GM18858 (cell line): ENCODE results near the gene CEP162.
"Not testable (repeated sequence)": the region's sequence is repeated elsewhere in the genome, so short reads cannot be mapped to it uniquely, and the experiment has no call there.

Experiments used
- ATAC-seq: cut with Tn5 transposase; IDR thresholded peaks from one replicate; pipeline ENCODE4 v1.9.1; 2021; ENCODE audit not compliant: unreplicated experiment

Gene CEP162

DNA sequence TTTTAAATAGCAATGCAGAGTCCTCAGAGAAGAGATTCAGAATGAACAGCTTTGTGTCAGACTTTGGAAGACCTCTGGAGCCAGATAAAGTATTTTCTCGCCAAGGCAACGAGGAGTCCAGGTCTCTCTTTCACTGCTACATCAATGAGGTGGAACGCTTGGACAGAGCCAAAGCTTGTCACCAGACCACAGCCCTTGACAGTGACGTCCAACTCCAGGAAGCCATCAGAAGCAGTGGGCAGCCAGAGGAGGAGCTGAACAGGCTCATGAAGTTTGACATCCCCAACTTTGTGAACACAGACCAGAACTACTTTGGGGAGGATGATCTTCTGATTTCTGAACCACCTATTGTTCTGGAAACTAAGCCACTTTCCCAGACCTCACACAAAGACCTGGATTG lies 138.4 kb downstream of the CEP162 start:
- ATAC-seq = no peak

DNA sequence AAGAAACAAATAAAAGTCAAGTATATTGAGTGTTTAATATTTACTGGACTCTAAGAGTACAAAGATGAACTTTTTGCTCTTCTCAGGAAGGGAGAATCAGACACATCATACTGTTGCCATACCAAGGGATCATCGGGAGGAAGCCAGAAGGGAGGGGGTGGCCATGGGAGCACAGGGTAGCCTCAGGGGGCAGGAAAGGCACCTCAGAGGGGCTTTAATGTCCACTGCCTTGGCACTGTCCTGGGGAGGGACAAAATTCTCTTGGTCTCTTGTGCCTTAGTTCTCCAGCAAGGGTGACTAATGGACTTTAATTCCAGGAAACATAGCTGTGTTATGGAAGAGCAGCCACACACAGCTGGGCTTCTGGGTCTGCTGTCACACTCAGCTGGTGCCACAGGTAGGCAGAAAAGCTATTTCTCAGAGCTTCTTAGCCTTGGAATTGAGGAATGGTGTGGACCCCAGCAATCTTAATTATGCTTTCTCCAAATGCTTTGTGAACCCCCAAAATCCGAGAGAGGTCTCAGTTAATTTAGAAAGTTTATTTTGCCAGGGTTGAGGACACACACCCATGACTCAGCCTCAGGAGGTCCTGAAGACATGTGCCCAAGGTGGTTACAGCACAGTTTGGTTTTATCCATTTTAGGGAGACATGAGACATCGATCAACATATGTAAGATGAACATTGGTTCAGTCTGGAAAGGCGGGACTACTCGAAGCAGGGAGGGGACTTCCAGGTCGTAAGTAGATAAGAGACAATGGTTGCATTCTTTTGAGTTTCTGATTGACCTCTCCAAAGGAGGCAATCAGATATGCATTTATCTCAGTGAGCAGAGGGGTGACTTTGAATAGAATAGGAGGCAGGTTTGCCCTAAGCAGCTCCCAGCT lies 140.7 kb downstream of the CEP162 start:
- no peak for ATAC-seq

DNA sequence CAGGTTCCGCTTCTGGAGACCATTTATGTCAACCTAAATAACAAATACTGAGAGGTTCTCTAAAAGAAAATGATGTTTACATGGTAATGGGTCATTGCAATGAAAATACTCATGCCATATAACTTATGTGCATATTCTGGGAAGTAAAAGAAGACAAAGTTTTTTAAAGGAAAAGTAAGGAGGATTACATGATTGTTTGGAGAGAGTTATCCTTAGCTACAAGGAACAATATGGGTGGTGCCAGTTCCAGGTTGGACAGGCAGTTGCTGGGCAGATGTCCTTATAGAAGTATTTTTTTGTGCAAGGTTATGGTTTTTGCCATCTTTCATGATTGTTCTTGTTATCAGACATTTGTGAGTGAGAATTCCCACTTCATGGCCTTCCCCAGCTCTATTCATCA lies 141.4 kb downstream of the CEP162 start:
- no peak for ATAC-seq

DNA sequence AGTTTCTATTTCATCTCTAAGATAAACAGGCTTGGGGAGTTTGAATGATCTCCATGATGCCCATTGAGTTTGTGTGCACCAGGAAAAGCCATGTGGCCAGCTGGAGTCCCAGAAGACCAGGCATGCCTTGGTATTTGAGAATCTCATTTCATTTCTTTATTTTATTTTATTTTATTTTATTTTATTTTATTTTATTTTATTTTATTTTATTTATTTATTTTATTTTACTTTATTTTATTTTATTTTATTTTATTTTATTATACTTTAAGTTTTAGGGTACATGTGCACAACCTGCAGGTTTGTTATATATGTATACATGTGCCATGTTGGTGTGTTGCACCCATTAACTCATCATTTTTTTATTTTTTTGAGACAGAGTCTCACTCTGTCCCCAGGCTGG lies 142.7 kb downstream of the CEP162 start:
- not testable (repeated sequence) for ATAC-seq

DNA sequence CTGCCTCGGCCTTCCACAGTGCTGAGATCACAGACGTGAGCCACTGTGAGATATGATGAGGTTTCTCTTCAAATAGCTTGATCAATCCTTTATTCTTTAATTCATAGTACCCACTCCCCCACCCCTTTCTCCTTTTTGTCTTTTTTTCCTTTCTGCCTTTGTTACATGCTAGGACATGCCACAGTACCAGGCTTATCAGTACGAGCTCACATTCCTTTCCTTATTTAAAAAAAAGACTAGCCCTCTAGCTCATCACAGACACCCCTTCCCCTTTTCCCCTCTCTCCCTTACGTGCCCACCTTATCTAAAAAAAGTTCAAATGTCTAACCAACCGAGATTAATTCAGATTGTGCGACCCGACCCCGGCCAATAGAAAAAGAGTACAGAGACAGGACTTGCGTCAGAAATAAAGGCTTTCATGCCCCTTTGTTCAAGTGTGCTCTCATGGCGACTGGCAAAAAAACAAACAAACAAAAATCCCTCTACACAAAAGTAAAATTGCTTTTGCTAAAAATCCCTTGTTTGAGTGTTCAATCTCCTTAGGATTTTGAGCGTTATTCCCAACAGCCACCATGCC lies 144.7 kb downstream of the CEP162 start:
- no peak for ATAC-seq

DNA sequence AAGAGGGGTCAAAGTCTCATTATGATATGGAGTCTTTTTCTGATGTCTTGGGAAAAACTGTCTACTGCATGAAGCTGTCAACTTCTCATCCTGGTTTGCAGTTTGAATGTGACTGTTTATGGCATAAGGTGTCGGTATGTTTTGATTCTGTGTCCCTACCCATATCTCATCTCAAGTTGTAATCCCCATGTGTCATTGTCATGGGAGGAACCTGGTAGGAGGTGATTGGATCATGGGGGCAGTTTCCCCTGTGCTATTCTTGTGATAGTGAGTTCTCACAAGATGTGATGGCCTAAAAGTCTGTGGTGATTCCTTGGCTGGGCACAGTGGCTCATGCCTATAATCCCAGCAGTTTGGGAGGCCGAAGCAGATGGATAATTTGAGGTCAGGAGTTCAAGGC lies 146.2 kb downstream of the CEP162 start:
- ATAC-seq = no peak

DNA sequence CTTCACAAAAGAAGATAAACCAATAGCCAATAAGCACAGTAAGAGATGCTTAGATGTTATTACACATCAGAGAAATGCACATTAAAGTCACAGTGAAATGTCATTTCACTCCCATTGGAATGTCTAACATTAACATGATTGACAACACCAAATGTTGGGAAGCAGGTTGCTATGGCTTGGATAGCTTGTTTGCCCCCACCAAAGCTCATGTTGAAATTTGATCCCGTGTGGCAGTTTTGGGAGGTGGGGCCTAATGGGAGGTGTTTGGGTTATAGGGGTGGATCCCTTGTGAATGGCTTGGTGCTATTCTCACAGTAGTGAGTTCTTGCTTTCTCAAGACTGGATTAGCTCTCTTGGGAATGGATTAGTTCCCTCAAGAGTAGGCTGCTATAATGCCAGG lies 149.1 kb downstream of the CEP162 start:
- ATAC-seq = no peak

DNA sequence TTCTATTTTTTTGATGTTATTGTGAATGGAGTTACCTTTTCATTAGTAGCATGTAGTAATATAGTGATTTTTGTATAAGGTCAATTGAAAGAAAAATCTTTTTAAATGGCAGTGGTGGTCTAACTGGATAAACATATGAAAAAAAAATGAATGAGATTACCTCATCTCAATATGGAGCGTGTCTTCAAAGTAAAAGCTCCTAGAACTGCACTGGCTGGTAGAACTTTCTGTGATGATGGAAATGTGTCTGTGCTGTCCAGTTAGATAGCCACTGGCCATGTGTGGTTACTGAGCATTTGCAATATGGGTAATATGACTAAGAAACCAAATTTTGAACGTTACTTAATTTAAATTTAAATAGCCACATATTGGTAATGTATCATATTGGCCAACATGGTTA lies 149.8 kb downstream of the CEP162 start:
- ATAC-seq = no peak

DNA sequence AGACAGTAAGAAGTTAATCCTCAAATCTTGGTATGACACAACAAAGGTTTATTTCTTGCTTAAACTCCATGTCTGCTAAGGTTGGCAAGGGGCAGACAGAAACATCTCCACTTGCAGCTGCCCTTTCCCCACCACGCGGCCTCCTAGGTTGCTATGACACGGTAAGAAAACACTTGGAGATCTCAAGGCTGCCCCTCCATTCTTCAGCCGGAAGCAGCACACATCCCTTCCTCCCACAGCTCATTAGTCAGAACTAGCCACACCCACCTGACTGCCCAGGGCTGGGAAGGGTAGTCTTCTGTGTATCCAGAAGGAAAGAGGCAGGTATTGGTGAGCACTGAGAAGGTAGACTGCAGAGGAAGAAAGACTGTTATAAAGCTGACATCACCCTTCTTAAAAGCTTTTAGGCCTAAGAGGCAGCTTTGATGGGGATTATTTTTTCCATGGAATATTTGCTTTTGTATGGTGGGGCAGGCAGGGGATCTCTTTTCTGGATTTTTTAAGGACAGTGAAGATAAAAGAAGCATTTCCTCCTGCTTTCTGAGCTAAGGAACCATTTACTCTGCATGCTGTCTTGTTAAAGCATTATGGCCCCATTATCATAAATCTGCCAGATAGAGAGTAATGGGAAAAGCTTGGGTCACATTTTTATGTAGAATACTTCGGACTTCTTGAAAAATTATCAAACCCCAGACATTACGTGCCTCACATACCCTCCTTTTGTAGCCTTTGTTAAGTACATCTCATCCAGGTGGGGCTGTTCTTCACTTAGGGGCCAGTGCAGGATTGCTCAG lies 152.3 kb downstream of the CEP162 start:
- no peak for ATAC-seq
